ENCODE measurements around the gene IER3IP1. TPM values are rescaled to one million over a fixed set of nuclear protein-coding genes. Genes with fewer than 3 reads are reported as not detected.
"Not testable (repeated sequence)": the region's sequence is repeated elsewhere in the genome, so short reads cannot be mapped to it uniquely, and the experiment has no call there.

The IER3IP1 gene
- 29.2 and 29.6 TPM in 2 replicates for total RNA-seq (2014; rRNA removed)
- polyA plus RNA-seq (2012), result 30.4 TPM

GRCh38 chr18:47175898-47176575, at the start of gene IER3IP1:
TSS of gene IER3IP1 (minus strand) at chr18:47176364. CDS start at chr18:47176277, 87 bp downstream.
- DNase-seq (ENCODE audit: low read depth), result peak; percentile 89

- peak; percentile 56 for DNase-seq (ENCODE audit: low read depth)
These were observed 39.5 kb upstream of the IER3IP1 start for GRCh38 chr18:47215554-47216138.

- no peak for DNase-seq (ENCODE audit: low read depth)
These were observed 33.0 kb upstream of the IER3IP1 start for GRCh38 chr18:47209171-47209570.

GRCh38 chr18:47206945-47207637, 30.9 kb upstream of the IER3IP1 start:
- no peak for DNase-seq (ENCODE audit: low read depth)

GRCh38 chr18:47204908-47205522, 28.9 kb upstream of the IER3IP1 start:
- DNase-seq (ENCODE audit: low read depth), result peak; percentile 37

GRCh38 chr18:47203626-47204464, 27.7 kb upstream of the IER3IP1 start:
- no peak for DNase-seq (ENCODE audit: low read depth)

- not testable (repeated sequence) for DNase-seq (ENCODE audit: low read depth)
These were observed 19.8 kb upstream of the IER3IP1 start for GRCh38 chr18:47195961-47196360.

GRCh38 chr18:47191961-47192360, 15.8 kb upstream of the IER3IP1 start:
- peak; percentile 37 for DNase-seq (ENCODE audit: low read depth)

GRCh38 chr18:47187721-47188120, 11.6 kb upstream of the IER3IP1 start:
- DNase-seq (ENCODE audit: low read depth), result no peak

GRCh38 chr18:47184419-47185050, 8.4 kb upstream of the IER3IP1 start:
- DNase-seq (ENCODE audit: low read depth), result peak; percentile 49

GRCh38 chr18:47182156-47182555, 6.0 kb upstream of the IER3IP1 start:
- DNase-seq (ENCODE audit: low read depth), result not testable (repeated sequence)

- DNase-seq (ENCODE audit: low read depth), result no peak
These were observed 4.6 kb upstream of the IER3IP1 start for GRCh38 chr18:47180765-47181164.

- no peak for DNase-seq (ENCODE audit: low read depth)
These were observed 3.4 kb upstream of the IER3IP1 start for GRCh38 chr18:47179520-47179919.

GRCh38 chr18:47175283-47175897, 774 bp downstream of the IER3IP1 start:
- no peak for DNase-seq (ENCODE audit: low read depth)

GRCh38 chr18:47174545-47175116, 1.5 kb downstream of the IER3IP1 start:
- no peak for DNase-seq (ENCODE audit: low read depth)

GRCh38 chr18:47172476-47172875, 3.7 kb downstream of the IER3IP1 start:
- DNase-seq (ENCODE audit: low read depth), result no peak

GRCh38 chr18:47168913-47169312, 7.3 kb downstream of the IER3IP1 start:
- no peak for DNase-seq (ENCODE audit: low read depth)

- no peak for DNase-seq (ENCODE audit: low read depth)
These were observed 7.7 kb downstream of the IER3IP1 start for GRCh38 chr18:47168509-47168908.

- DNase-seq (ENCODE audit: low read depth), result peak; percentile 22
These were observed 9.9 kb downstream of the IER3IP1 start for GRCh38 chr18:47166294-47166693.

- peak; percentile 88 for DNase-seq (ENCODE audit: low read depth)
These were observed 12.9 kb downstream of the IER3IP1 start for GRCh38 chr18:47163241-47163640.
